Stimulated activated CD4-positive, alpha-beta T cell treated with anti-CD3 and anti-CD28 coated beads, Interleukin-15, amount 100 ng/mL, for 24 hours (primary cell): ENCODE measurements around the gene C2CD3.
"Not testable (repeated sequence)": the region's sequence is repeated elsewhere in the genome, so short reads cannot be mapped to it uniquely, and the experiment has no call there.

Experiments used
- DNase-seq: peaks from one replicate; pipeline ENCODE4 v3.0.0-alpha.2; 2020

Gene C2CD3

DNA sequence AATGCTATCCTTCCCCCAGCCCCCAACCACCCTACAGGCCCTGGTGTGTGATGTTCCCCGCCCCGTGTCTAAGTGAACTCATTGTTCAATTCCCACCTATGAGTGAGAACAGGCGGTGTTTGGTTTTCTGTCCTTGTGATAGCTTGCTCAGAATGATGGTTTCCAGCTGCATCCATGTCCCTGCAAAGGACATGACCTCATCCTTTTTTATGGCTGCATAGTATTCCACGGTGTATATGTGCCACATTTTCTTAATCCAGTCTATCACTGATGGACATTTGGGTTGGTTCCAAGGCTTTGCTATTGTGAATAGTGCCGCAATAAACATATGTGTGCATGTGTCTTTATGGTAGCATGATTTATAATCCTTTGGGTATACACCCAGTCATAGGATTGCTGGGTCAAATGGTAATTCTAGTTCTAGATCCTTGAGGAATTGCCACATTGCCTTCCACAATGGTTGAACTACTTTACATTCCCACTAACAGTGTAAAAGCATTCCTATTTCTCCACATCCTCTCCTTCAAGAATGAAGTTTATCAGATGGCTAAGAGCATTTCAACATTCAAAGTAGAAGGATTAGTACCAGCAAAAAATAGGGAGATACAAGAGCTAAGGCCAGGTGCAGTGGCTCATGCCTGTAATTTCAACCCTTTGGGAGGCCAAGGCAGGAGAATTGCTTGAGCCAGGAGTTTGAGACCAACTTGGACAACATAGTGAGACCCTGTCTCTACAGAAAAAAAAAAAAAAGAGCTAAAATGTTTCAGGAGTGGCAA lies 50.4 kb downstream of the C2CD3 start:
- not testable (repeated sequence) for DNase-seq

GRCh38 chr11:74116719-74117118 lies 54.1 kb downstream of the C2CD3 start:
- DNase-seq: no peak

GRCh38 chr11:74112877-74113276 lies 57.9 kb downstream of the C2CD3 start:
- DNase-seq: no peak

- DNase-seq: no peak
Observed at GRCh38 chr11:74106124-74106523, 64.7 kb downstream of the C2CD3 start.

- DNase-seq: no peak
Observed at GRCh38 chr11:74102321-74102720, 68.5 kb downstream of the C2CD3 start.

DNA sequence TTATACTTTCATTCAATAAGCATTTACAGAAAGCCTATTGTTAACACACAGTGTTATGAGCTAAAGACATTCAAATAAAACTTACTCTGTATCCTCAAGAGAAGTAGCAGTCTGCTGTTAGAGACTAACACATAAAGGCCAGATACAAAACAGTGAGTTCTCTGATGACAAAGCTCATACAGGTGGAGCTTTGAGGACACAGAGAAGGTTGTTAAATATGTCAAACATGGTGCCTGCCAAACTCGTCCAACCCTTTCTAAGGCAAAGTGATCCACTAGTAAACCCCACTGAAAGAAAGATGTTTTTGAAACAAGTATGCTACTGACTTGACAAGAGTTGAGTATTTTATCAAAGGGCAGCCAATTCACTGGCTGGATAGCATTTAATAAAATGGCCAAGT lies 70.1 kb downstream of the C2CD3 start:
- DNase-seq: no peak

DNA sequence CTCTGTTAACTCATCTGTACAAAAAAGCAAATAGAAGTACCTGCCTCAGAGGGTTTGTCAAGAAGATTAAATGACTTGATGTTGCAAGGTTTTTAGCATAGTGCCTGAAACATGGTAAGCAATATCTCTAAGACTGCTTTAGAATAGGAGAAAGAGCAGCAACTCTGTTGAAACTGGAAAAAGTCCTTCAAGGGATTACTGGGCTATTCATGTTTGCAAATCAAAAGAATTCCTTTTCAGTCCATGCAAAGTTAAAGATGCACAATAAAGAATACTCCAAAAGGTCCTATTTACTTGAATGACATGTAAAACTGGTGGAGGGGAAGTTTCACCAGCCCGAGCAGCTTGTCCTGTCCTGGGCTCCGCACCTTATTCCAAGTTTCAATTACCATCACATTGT lies 70.6 kb downstream of the C2CD3 start:
- DNase-seq: no peak

DNA sequence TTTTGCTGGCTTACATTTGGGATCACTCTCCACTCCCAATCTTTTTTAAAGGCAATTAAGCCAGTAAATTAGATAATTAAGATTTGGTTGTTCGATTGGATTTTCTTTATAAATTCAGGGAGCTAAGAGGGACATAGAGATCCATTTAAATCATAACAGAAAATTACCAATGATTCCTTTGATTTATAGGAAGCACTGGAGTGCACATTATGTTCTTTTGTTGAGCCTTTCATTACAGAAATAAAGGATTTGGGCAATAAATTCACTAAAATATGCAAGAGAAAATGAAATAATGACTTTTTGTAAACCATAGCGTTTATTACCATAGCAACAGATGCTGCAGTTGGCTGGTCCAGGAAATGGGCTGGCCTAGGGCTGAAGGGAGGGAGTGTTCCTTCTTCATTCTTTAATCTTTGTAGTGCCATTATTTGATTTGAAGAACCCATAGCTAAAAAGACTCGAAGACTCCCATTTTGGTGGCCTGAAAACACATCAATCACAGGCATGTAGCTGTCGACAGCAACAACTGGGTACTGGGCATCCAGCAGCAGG lies 73.0 kb downstream of the C2CD3 start:
- no peak for DNase-seq

DNA sequence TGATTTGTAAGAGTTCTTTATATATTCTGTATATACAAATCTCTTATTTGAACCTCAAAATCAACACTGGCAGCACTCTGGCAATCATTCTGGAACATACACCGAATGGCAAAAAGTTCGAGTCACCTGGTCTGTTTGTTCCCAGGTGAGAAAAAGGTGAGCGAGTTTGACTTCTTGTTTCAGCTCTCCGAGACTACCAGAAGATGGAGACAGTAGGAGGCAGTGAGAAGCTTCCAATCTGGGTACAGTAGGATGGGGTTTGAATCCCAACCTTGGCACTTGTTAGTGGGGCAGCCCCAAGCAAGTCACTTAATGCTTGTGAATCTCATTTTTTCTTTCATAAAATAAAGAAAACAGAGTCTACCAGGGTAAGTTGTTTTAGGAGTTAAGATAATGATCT lies 76.4 kb downstream of the C2CD3 start:
- no peak for DNase-seq

DNA sequence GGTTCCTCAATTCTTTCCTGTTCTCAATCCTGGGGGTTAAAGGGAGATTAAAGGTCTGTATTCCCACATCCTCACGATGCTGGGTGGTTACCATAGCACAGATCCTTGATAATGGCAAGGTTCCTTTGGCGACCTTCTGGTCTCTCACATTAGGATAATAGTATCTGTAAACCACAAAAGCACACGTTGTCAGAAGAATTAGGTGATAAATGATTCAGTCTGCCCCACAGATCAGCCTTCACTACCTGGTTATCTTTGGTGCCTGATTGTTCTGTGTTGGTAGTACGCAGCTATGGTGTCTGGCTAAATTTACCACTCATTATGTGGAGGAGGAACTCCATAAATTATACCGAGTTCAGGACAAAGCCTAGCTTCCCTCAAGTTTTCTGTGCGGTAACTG lies 78.4 kb downstream of the C2CD3 start:
- DNase-seq: no peak

- no peak for DNase-seq
Observed at GRCh38 chr11:74091549-74091948, 79.3 kb downstream of the C2CD3 start.

DNA sequence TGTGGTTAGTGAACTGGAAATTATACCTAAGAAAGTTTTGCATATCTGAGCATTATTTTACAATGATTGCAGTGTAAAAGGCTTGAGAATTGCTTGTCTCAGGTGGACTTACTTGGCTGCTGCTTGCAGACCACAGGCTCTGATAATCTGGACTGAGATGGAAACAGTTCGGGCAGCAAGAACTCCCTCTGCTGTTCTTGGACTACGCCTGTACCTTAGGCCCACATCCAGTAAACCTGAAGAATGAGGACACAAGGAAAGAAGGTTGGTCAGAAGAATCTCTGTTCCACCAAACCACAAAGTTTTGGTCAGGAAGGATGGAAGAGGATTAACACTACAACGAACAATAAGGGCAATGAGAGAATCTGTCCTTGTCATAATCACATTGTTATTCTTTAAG lies 80.1 kb downstream of the C2CD3 start:
- no peak for DNase-seq

- no peak for DNase-seq
Observed at GRCh38 chr11:74086242-74086884, 84.4 kb downstream of the C2CD3 start.

DNA sequence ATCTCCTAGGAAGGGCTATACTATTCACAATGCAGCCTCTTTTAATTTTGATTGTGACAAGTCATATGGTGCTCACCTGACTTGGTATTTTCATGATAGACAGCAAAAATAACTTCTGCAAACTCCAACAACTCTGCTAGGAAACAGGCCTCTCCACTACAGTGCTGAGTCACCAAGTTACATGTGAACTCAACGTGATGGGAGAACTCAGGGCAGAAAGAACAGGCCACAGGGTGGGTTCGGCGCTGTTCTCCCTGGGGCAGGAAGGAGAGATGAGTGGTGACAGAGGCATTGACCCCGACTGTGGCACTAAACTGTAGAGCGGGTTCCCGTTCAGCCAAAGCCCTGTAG lies 85.3 kb downstream of the C2CD3 start:
- no peak for DNase-seq

DNA sequence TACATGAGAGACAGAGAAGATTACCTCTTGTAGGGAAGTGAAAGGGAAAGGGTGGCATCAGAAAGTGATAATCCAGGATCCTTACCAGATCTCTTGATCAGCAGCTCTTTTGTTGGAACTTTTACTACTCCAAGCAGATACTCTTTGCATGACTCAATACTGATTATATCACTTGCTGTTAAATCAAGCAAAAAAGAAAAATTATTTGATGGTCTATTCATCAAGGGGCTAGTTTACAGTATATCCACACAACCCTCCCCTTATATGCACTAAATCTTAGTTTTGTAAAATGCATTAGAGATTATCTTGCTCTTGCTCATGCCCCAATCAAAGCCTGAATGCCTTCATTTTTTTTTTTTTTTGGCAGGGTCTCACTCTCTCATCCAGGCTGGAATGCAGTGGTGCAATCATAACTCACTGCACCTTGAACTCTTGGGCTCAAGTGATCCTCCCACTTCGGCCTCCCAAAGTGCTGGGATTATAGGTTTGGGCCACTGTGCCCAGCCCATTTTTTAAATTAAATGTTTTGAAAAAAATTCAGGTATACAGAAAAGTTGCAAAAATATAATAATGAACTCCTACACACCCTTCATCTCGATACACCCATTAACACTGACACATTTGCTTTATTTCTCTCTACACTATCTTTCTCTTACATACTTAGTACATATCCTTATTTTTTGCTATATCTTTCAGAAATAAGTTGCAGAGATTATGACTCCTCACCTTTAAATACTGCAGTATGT lies 85.8 kb downstream of the C2CD3 start:
- DNase-seq: no peak

GRCh38 chr11:74083927-74084326 lies 86.9 kb downstream of the C2CD3 start:
- DNase-seq: not testable (repeated sequence)

DNA sequence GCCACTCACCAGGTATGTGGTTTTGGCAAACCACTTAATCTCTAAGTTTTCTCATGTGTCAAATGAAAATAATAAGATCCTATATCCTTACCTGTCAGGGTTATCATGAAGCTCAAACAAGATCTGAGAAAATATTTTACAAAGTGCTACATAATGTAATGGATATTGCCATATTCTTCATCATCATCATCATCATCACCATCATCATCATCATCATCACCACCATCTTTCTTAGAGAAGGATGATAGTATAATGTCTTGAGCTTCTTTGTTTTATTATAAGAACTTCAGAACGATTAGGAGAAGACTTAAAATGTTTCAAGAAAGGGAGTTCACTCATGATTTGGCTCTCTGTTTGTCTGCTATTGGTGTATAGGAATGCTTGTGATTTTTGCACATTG lies 89.4 kb downstream of the C2CD3 start:
- DNase-seq: no peak

- DNase-seq: no peak
Observed at GRCh38 chr11:74077193-74077592, 93.6 kb downstream of the C2CD3 start.

DNA sequence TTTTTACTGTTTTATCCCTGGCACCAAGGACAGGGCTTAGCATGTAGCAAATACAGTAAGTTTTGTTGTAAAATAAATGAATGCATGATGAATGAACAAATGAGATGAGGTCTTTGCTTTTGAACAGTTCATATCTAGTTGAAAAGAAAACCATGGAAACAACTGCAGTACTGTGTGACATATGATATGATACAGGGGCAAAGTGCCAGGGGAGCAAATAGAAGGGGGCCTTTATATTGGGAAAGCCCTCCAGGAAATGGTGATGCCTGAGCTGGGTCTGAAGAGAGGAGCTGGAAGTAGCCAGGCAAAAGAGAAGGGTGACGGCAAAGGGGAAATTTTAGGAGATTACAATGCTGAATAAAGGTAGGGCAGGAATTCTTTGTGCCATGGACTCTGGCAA lies 98.1 kb downstream of the C2CD3 start:
- no peak for DNase-seq

DNA sequence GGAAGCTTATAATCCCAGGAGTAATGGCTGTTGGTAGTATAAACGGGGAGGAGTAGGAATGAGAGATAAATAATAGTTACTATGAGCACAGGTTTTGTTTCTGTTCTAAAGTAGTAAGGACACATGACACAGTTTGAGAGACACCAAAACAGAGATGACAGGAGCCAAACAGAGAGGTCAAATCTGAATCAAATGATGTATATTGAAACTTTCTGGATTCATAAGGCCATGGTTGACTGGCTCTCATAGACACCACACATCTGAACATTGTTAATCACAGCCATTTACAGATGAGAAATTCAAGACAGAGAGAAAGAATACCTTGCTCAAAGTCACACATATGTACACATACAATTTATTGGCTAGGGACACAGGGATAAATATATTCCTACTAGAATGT lies 98.5 kb downstream of the C2CD3 start:
- DNase-seq: no peak

DNA sequence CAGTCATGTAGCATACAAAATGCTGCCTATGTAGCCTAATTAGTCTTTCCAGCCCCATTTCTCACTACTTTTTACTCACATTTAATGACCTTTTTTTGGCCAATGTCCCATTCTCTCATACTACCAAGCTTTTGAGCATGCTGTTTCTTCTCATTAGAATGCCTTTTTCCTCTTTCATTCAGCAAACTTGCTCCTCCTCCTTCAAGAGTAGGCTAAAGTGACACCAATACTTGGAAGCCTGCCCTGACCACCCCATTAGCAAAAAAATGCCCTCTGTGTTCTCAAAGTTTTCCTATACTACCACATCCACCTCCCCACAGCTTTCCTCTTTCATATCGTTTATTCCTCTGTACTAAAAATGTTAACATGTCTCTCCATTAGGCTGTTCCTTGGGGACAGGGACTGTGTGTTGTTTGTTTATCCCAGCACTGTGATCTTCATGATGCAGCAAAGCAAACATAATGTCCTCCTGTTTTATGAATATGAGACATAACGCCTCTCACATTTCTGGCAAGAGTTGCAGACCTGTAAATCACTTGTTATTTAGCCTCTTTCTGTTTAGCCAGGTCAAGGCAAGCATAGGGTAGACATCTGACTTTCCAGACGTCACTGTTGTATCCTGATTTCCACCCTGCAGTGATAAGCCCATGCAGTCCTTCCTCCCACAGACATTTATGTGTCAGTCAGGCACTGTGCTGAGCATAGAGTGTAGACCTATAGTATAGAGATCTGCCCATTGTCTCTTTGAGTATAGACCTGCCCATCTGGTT lies 99.9 kb downstream of the C2CD3 start:
- no peak for DNase-seq

GRCh38 chr11:74069146-74070046 lies 101.4 kb downstream of the C2CD3 start:
- DNase-seq: no peak
